Testis (tissue), 3 donors: Measurements from ENCODE around the gene PLCL2. TPM values are rescaled to one million over a fixed set of nuclear protein-coding genes. Genes with fewer than 3 reads are reported as not detected.

Experiments
- DNase-seq: peaks from one replicate; pipeline ENCODE4 v3.0.0-alpha.2; 2019
- H3K27ac ChIP-seq, 2 donors: fragments of 200-600 bp; sonication (generic); one replicate each; pipeline ENCODE4 v1.5.1; 2019
- H3K27me3 ChIP-seq: fragments of 200-600 bp; sonication (generic); one replicate; pipeline ENCODE4 v1.5.1; 2019
- H3K36me3 ChIP-seq: fragments of 200-600 bp; sonication (generic); one replicate; pipeline ENCODE4 v1.5.1; 2017; ENCODE audit warnings: low read depth; ENCODE audit errors: missing control alignments
- H3K4me1 ChIP-seq: fragments of 200-600 bp; sonication (generic); one replicate; pipeline ENCODE4 v1.5.1; 2019
- H3K4me3 ChIP-seq, 2 donors: fragments of 200-600 bp; sonication (generic); one replicate each; pipeline ENCODE4 v1.5.1; 2017 to 2019
- H3K9me3 ChIP-seq: fragments of 200-600 bp; sonication (generic); one replicate; pipeline ENCODE4 v1.5.1; 2017
- CTCF ChIP-seq, 3 experiments: fragments of 450-650 bp in 2 of 3; fragments of 200-600 bp in 1 of 3; sonication (generic) in 1 of 3; IDR thresholded peaks; one replicate each; pipeline ENCODE4 v1.5.1; 2016 to 2019; ENCODE audit warnings: antibody characterized with exemption in 3 of 3, mild to moderate bottlenecking in 2 of 3, moderate library complexity in 1 of 3
- POLR2A ChIP-seq: fragments of 450-650 bp; IDR thresholded peaks from one replicate; pipeline ENCODE4 v1.6.1; 2017; ENCODE audit warnings: antibody characterized with exemption, mild to moderate bottlenecking, moderate library complexity
- WGBS, 2 donors: methylation state at CpG; one replicate each; pipeline ENCODE4 v1.1.5; 2018; 5-methylcytosine and 5-hydroxymethylcytosine counted together
- intact Hi-C: fragments of 100-400 bp; cut with DNase I; formaldehyde crosslinking; loops from one replicate; pipeline ENCODE4 v1.15.1; 2023; ENCODE audit warnings: low total_unique reads
- polyA plus RNA-seq: library from polyadenylated mRNA; stranded (reverse); fragments of 350-450 nt; fragmentation: Illumina TruSeq; extraction: RNeasy Lipid Tissue Mini Kit (QIAGEN cat#74804); gene quantifications from one replicate; pipeline ENCODE4 v1.2.3, GENCODE V29; 2014; ENCODE audit warnings: low read depth, low replicate concordance; ENCODE audit not compliant: insufficient read depth
- total RNA-seq, 2 donors: library from RNA; depleted of rRNA; stranded (reverse); fragments of >200 nt; gene quantifications; one replicate each; pipeline ENCODE4 v1.2.3, GENCODE V29; 2016

PLCL2 gene
- total and polyA plus RNA-seq, 3 donors from 2014 or later = 10.7 to 23.0 (median 15.0) TPM

- Histone ChIP-seq H3K4me3 (no peak overlapping the region), H3K27me3 (no peaks in the 10 kb centered on the region), H3K27ac (no peak overlapping the region), H3K36me3 (no peaks in the 10 kb centered on the region), H3K4me1 (no peaks in the 10 kb centered on the region), H3K9me3 (no peaks in the 10 kb centered on the region)
- WGBS, 2 donors = 95 to 100% methylated on average over 2 of the region's 2 CpGs
- no peak for DNase-seq
- intact Hi-C loops = no loop called here
- TF ChIP-seq POLR2A (no peak), CTCF (IDR thresholded peaks at IDR 0.05) (no peak)
These were observed 23.3 kb upstream of the PLCL2 start for GRCh38 chr3:16861432-16861831.

- Histone ChIP-seq H3K36me3 (no peaks in the 10 kb centered on the region), H3K27ac (no peak overlapping the region), H3K4me1 (no peaks in the 10 kb centered on the region), H3K27me3 (no peaks in the 10 kb centered on the region), H3K4me3 (no peak overlapping the region), H3K9me3 (no peaks in the 10 kb centered on the region)
- intact Hi-C loops = no loop called here
- no peak for TF ChIP-seq CTCF (IDR thresholded peaks at IDR 0.05)
- no peak for TF ChIP-seq POLR2A
- 61 to 79% methylated on average over 5 of the region's 5 CpGs for WGBS, 2 donors
- no peak for DNase-seq
These were observed 20.0 kb upstream of the PLCL2 start for GRCh38 chr3:16864610-16865313.

GRCh38 chr3:16865335-16865734, 19.4 kb upstream of the PLCL2 start:
- H3K27ac ChIP-seq = no peak overlapping the region
- no peaks in the 10 kb centered on the region for H3K9me3 ChIP-seq
- H3K36me3 ChIP-seq = no peaks in the 10 kb centered on the region
- H3K27me3 ChIP-seq = no peaks in the 10 kb centered on the region
- no peak for DNase-seq
- H3K4me1 ChIP-seq = no peaks in the 10 kb centered on the region
- no peak overlapping the region for H3K4me3 ChIP-seq
- intact Hi-C loops = no loop called here
- WGBS, 2 donors = 94 to 95% methylated on average over 1 of the region's 1 CpG
- TF ChIP-seq CTCF (IDR thresholded peaks at IDR 0.05) (no peak), POLR2A (no peak)

GRCh38 chr3:16866571-16866970, 18.2 kb upstream of the PLCL2 start:
- intact Hi-C loops = no loop called here
- TF ChIP-seq CTCF (IDR thresholded peaks at IDR 0.05) (no peak), POLR2A (no peak)
- Histone ChIP-seq H3K36me3 (no peaks in the 10 kb centered on the region), H3K4me3 (no peak overlapping the region), H3K27ac (no peak overlapping the region), H3K4me1 (no peaks in the 10 kb centered on the region), H3K27me3 (no peaks in the 10 kb centered on the region), H3K9me3 (no peaks in the 10 kb centered on the region)
- no peak for DNase-seq
- WGBS, 2 donors = 50 to 54% methylated on average over 3 of the region's 3 CpGs

GRCh38 chr3:16868513-16868912, 16.2 kb upstream of the PLCL2 start:
- Histone ChIP-seq H3K4me3 (no peak overlapping the region), H3K27ac (no peak overlapping the region), H3K4me1 (no peaks in the 10 kb centered on the region), H3K27me3 (no peaks in the 10 kb centered on the region), H3K36me3 (no peaks in the 10 kb centered on the region), H3K9me3 (no peaks in the 10 kb centered on the region)
- TF ChIP-seq POLR2A = no peak
- TF ChIP-seq CTCF (IDR thresholded peaks at IDR 0.05) = no peak
- intact Hi-C loops = no loop called here
- WGBS, 2 donors = 97 to 100% methylated on average over 1 of the region's 1 CpG
- DNase-seq = no peak
